ENCODE measurements around the gene MEN1.

GRCh38 chr11:64834031-64834722, 23.8 kb upstream of the MEN1 start:
- TF ChIP-seq CTCF (IDR thresholded peaks at IDR 0.05) (no peak), POLR2A (IDR thresholded peaks at IDR 0.05) (no peak)

All from adrenal gland (tissue), 5 donors.